NCI-H2227 treated with DMSO at 0.1 percent for 48 hours (cell line): ENCODE results near the gene RXRA.

Experiments used
- DNase-seq: peaks from one replicate; lab custom pipeline; 2025; lab: John Stamatoyannopoulos, UW

RXRA gene

DNA sequence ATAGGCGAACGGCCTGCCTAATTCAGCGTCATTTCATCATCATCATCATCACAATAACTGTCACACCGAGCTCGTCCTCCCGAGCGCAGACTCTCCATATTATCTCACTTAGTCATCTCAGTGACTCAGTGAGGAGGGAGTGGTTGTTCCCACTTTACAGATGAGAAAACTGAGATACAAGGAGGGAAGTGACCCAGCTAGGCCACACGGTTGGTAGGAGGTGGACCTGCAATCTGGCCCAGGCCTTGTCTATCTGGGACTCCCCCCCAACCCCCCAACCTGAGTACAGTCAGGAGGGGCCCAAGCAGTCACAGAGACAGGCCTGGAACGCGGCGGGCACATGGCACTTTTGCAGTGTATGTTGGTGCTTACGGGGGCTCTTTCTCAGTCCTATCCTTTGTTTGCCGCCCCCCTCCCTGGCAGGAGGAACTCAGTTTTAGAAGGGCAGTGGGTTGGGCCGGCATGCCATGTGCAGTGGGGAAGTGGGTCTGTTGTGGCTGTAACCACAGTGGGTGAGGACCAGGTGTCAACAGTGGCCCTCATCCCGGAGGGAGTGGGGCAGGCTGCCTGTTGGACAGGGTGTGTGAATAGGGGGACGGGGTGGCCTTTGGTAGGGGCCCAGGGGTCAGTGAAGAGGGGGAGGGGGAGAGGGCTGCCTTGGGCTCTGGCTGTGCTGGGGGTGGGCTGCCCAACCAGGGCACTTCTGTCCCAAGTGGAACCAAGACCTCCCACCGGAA, 1.7 kb upstream of the RXRA start:
- DNase-seq = no peak

DNA sequence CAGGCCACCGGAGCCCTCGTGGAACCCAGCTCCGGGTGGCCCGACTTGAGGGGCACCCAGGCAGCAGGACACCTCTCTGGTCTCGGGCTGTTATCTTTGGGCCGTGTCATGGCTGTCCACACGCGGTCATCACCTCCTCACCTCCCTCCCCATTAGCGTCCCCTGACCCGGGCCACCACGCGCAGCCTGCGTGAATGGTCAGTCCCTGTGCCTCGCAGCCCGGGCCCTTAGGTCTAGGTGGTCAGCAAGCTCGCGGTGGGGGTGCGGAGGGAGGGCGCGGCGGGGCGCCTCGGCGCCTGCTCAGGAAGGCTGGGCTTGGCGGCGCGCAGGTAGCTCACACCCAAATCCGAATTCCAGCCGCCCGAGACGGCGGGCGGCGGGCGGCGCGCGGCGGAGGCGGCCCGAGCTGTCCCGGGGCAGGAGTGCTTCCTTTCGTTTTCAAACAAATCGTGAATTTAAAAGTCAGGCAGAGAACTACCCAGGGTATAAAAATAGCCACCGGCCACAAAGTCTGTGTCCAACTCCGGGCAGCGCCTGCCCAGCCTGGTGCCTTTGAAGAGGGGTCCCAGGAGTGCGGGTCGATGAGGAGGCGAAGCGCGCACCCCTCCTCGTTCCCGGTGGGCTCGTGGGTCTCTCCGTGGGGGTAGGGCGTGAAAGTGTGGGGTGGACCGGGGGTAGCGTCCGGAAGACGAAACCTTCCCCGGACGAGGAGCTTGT, 1.0 kb upstream of the RXRA start:
- DNase-seq = no peak

DNA sequence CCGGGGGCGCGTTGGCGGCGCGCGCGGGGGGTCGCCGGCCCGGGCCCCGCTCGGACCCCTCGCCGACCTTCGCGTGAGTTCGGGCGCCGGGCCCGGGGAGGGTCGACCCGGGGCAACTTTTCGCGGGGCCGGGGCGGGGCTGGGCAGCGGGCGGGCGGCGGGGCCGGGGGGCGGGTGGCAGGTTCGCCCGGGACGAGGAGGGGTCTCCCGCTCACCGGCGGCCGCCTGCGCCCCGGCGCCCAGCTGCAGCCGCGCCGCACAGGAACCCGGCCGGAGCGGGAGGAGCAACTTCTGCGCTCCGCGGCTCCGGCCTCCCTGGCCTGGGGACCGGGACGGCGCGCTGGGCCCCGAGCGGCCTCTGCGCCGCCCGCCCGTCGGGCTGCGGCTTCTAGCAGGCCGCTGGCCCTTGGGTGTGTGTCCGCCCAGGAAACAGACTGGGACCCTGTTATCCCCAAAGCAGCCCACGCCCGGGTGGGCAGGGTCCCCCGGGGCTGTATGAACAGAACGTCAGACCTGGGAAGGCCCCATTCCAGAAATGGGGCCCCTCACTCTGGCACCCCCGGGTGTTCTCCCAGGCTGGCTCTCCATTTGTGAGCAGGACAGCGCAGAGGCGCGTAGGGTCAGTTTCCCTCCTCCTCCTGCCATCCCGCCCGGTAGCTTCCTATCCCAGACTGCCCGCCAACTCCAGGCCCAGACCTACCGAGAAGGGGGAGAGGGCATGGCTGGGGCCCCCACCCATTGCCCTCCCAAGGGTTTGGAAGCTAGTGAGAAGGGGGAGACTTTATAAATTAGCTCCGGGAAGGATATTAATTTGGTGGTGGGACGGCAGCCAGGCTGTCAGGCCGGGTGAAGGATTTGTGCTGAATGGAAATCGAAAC, 708 bp downstream of the RXRA start:
- DNase-seq = no peak

DNA sequence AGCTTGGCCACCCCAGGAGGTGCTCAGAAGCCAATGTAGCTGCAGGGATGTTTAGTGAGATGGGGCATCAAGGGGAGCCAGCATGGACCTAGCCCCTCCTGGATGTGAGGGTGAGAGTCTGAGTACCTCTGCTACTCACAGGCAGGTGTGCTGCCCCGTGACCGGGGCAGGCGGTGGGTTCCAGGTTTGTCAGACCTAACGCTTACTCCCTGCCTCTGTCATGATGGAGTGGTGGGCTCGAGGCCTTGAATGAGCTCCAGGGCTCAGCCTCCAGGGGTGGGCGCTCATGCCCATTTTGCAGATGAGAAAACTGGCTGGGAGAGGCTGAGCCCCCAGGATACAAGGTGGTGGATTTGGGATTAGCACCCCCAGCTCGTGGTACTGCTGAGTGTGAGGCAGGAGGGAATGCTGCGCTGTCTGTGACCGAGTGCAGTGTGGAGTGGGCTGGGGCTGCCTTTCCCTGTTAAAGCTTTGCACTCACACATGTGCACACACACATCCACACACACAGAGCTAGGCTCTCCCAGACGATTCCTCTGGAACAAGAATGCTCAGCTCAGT, 1.5 kb downstream of the RXRA start:
- no peak for DNase-seq

DNA sequence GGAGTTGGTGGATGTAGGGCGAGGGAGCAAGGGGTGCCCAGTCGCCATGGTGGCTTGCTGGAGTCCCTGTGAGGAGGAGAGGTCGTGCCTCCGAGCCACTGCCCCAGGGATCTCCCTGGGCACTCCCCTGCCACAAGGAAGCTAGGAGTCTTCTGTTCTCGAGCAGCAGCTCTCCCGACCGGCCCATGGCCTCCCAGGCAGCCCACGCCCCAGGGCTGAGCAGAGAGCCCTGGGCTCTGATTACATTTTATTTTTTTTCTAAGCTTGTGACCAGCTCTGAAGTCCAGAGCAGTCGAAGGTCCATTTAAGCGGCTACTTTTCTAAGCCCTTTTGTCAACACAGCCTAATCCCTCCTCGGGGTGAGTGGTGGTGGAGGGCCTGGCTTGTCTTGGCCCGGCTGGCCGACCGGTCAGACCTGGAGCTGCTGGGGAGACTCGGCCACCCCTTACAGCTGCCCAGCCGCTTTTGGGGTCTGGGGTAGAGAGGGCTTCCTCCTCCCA, 2.1 kb downstream of the RXRA start:
- no peak for DNase-seq

DNA sequence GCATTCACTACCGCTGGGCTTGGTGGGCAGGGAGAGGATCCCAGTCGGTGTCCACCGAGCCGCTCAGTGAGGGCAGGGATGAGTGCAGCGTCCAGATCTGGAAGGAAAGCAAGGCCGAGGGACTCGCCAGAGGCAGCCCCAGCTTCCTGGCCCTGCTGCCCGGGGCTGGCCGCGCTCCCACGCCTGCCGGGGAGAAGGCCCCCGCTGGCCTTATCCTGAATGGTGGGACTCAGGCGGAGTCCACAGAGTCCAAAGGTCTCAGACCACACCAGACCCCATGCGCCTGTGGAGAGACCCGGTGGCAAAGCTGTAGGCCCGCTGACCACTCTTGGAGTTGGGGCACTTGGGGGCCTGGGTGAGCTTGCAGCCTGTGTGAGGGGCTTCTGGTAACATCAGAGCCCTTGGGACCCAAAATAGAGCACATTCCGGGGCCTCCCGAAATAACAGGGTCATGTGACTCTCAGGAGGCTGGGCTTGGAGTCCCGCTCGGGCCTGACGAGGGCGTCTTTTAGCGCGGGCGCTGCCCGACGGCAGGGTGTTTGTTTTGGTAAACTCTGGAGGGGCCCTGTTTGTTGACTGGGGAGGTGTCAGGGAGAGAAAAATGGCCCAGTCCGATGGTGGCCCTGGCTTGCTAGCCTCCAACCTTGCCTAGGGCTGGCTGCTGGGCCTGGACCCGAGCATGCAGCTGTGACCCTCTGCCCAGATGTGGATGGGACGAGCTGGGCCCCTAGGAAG, 2.8 kb downstream of the RXRA start:
- no peak for DNase-seq

DNA sequence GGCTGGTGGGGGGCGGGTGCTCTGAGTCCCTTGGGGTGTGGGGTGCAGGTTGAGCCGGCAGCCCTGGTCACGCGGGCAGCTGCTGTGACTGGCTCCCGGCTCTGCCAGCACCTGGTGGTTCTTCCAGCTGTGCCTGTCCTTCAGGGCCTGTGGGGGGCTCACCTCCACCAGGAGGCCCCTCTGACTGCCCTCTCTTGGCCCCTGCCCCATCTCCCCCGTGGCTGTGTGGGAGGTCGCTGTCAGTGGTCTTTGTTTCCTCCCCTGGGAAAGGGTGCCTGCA, 3.3 kb downstream of the RXRA start:
- no peak for DNase-seq

DNA sequence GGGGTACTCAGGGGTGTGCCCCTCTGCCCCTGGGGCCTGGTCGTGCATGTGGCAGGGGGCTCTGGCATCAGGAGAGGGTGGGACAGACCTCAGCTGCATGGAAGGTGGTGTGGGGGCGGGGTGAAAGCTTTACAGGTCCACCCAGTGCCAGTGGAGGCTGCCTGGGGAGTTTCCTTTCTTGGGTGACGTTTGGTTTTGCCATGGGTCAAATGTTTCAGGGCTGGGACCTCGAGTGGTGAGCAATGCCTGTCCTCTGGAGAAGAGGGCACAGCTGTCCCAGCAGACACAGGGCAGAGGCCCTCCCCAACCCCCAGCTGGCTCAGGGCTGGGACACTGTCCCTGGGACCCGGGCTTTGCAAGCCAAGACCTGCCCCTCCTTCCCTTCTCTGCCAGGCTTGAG, 3.6 kb downstream of the RXRA start:
- no peak for DNase-seq

DNA sequence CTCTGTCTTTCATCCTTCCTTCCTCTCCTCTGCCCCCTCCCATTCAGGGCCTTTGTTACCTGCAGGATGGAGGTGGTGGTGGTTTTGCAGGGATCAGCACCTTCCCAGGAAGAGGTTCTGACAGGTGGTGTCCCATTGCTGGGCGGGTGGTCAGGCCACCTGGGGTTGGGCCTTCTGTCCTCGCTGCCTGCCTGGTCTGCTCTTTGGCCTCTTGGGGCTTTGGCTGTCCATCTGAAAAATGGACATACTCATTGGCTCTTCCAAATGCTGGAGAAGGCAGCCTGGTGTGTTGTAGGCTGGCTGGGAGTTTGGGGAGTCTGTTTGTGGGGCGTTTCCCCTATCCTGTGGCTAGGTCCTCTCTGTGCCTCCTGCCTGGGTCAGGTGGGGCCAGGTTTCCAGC, 4.3 kb downstream of the RXRA start:
- DNase-seq = no peak

DNA sequence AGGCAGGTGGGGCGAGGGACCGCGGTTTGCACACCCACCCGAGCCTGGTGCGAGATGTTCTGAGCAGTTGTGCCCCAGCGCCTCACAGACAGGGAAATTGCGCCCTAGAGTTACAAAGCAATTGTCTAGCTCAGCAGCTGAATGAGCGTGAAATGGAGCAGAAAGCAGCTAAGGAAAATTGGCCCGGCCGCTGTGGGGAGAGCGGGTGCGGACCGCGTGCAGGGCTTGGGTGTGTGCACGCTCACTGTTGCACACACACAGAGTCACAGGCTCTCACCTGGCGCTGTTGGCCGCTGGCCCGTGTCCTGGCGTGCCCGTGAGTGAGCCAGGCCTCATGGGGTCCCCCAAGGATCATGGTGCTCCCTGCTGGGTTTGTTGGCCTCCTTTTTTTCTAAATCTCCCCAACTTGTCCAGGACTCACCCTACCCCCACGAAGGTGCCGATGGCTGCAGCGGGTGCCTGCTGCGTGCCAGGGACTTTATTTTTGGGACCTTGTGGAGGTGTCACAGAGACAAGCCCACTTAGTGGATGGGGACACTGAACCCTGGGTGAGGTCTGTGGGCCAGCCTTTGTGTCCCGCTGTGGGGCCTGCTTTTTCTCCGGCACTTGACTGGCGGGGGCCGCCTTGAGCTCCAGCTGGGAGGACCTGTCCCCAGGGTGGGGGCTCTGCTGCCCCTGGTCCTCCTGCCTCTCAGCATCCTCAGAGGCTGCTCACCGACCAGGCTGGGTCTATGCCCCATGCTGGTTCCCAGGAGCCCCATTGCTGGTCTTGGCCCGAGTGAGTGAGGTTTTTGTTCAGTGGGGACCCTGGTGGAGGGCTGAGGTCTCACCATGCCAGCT, 5.2 kb downstream of the RXRA start:
- no peak for DNase-seq

DNA sequence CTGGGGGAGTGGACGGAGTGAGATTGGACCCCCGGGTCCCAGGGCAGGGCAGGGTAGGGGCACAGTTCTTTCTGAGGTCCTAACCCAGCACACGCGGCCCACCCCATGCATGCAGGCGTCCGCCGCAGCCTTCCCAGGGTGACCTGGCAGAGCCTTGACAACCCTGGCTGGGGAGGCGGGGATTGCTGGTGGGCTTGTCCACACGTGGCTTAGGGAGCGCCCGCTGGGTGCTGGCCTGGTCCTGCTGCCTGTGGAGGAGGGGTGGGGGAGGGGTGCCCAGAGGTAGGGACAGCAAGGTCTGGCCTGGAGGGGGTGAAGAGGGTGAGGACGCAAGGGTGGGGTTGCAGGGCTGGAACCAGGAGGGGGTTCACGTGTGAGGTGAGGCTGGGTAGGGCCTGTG, 6.0 kb downstream of the RXRA start:
- DNase-seq = no peak

DNA sequence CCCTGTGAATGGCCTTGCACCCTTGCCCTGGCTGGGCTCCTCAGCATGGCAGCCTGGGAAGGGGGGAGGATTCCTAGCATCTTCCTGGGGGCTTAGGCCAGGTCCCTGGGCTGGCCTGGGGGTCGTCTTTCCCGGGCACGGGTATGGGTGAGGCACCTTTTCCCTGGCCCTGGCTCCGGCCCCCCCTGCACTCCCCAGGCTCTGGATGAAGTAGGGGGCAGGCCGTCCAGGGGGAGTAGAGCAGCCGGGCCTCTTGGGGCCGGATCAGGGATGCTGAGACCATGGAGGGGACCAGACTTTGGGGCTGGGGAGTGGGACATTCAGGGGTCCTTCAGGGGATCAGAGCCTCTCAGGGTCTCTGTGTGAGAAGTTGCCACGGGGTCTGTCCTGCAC, 6.6 kb downstream of the RXRA start:
- no peak for DNase-seq

DNA sequence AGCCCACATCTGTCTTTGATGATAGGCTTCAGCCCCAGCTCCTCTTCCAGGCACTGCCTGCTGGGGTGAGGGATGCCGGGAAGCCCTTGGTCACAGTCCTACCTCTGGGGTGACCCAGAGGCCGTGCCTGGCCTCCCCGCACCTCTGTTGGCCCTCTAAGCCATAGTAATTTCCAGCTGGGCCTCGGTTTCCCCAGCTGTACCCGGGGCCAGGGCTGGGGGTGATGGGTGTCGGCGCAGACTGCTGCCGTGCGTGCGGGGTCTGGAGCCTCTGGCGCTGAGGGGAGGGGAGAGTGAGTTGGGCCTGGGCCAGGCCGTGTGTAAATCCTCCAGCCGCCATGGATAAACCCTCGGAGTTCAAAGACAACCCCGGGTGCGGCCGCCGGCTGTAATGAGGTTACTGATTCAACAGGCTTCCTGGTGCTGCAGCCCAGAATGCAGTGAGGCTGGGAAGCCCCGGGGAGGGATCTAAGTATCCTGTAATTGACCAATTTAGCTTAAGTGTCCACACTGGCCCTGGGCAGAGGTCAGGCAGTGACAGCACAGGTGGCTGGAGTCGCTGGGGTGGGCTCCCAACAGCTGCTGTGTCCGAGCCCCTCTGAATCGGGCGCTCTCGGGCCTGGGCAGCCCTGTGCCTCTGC, 7.1 kb downstream of the RXRA start:
- DNase-seq = no peak

DNA sequence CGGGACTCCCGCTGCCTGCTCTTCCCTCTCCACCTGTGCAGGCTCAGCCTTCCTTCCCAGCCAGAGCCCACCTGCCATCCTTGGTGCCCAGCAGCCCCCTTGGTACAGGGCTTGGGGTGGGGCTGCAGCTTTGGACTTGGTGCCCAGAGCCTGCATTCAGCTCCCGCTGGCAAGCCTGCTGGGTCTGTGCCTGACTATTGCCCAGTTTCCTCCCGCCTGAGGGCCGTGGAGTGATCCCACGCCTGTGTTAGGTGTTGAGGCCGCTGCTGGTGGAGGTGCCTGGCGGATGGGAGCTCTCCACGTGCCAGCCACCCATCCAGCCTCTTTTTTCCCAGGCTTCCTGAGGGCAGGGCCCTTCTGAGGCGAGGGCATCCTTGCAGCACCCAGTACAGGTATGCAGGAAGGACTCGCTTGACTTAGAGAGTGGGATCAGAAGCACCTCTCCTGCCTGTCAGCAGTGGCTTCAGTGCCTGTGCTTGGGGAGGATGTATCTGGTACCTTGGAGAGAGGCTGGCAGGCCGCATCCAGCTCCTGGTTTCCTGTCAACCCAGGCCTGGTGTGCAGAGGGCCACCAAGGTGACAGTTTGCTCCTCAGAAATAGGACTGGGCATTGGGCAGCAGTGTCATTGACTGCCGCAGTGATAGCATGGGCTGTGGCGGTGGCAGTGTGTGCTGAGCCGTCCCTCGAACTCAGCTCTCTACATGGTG, 7.8 kb downstream of the RXRA start:
- no peak for DNase-seq

DNA sequence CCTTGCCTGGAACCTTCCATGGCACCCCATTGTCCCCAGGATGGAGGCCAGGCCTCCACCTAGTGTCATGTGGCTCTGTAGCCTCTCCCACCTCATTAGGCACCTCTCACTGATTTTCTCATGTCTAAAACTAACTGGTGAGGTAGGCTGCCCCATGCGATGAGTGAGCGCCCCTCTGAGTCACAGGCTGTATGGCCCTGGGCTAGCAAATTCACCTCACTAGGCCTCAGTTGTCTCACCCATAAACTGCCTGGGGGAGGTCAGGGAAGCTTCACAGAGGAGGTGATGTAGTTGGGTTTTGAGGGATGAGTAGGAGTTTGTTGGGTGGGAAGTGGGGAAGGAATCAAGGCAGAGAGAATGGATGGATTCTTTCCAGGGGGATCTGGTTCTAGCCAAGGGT, 8.8 kb downstream of the RXRA start:
- no peak for DNase-seq

DNA sequence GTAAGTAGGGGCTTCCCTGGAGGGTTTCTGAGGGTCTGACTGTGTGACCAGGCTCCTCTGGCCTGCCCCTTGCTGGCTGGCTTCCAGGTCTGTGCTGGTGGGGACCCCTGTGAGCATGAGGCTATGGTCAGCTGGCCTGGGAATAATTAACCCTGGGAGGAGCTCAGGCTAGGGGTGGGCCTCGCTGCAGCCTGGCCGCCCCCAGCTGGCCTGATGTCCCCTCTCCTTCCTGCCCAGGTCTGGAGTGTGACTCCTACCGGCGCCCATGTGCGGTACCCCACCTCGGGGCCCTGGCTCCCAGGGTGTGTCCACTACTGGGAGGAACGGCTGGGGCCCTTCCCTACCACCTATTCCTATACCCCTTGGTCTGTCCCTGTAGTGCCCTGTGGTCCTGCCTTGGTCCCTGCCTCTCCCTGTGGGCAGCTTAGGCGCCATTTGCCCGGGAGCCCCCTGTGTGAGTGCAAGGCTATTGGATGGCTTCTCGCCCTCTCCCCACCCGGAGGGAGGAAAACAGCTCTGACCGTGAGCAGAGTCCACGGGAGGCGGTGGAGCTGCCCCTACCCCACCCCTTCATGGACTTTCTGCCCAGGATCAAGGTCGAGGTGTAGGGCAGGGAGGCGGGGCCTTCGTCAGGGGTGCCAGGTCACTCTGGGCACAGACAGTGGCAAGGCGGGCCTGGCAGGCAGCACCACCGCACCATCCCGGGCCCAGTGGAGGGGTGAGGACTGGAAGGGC, 9.4 kb downstream of the RXRA start:
- DNase-seq = no peak

DNA sequence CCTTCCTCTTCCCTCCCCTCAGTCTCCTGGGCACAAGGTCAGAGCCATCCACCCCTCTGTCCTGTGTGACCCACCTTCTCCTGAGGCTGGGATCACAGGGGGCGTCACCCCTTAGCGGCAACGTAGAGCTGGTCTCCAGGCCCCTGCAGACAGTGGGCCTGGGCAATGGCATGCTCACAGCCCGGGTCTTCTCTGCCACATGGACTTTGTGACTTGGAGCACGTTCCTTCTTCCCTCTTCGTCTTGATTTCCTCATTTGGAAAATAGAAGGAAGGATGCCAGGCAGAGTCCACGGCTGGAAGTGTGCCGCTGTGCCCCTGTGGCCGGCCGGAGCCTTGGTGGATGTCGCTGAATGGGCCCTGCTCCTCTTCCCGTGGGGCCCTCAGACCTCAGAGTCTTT, 10.0 kb downstream of the RXRA start:
- DNase-seq = no peak

DNA sequence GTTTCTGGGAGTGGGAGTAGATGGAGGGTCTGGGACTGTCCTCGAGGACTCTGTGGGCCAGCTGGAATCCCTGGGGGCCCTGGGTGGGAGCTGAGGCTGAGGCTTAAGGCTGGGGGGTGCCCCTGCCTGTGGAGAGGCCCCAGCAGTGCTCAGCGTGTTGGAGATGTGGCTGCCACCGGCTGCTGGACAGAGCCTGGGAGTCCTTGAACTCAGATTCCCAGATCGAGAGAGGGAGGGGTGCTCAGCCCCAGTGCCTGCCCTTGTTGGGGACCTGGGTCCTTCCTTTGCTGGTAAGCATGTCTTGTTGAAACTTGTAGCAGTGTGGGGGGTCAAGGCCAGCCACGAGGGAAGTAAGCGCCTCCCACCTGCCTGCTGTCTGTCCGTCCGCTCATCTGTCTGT, 10.7 kb downstream of the RXRA start:
- no peak for DNase-seq

DNA sequence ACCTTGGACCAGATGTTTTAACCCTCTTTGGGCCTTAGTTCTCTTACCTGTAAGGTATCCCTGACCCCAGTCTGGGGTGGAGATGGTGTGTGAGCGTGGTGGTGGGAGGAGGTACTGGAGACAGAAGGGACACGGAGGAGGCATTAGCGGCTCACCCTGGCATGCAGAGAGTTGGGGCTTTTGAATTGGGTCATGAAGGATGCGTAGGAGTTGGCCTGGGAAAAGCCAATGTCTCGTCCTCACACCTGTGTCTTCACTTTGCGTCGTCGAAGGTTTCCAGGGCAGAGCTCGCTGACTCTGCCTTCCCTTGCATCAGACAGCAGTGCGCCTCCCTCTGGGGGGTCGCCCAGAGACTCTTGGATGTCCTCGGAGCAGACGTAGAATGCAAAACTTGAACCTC, 11.2 kb downstream of the RXRA start:
- no peak for DNase-seq
